ENCODE measurements around the gene TCOF1.
"Not testable (repeated sequence)": the region's sequence is repeated elsewhere in the genome, so short reads cannot be mapped to it uniquely, and the experiment has no call there.

Gene TCOF1

DNA sequence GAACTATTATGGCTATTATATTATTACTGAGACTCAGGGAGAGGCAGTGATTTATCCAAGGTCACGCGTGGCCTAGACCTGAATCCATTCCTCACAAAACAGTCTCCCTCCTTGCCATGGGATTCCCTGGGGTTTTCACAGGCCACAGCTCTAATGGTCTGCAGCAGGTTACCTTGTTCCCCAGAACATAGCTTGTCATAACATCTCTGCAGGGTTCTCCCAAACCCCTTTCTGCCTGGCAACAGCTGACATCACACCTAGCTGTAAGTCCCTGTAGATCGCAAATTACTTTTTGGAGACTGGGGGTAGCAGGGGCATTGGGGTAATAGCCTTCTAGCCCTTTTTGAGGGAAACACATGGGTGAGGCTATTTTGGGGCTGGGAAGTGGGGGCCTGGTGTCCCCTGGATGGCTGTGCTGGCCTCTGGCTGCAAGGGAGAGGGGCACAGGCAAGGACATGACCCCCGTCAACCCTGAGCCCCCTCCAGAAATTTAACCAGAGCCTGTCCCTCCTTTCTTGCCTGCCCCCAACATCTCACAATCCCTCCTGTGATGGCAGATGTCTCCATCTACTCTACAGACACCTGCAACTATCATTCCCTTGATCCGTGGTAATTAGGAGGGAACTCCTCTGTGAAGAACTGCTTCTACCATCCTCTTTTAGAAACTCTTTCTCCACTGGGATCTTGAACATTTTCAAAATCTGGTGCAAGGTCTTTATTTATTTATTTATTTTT is 53.9 kb downstream of the TCOF1 start:
- no peak for DNase-seq (ENCODE audit: insufficient read length, low spot score)
- peak; percentile 92 for FAIRE-seq

GRCh38 chr5:150412319-150413175 is 55.0 kb downstream of the TCOF1 start, which contains the start of gene CD74:
CD74 (minus strand) TSS chr5:150412910; CDS start chr5:150412749, 161 bp downstream.
- peak; percentile 94 for FAIRE-seq
- TF ChIP-seq POLR2A (IDR thresholded peaks at IDR 0.05; ENCODE audit: low read depth, low read length) (peak; percentile 100), PAX5 (IDR thresholded peaks at IDR 0.05; ENCODE audit: insufficient read depth, low read length, severe bottlenecking) (peak; percentile 95), SPI1 (IDR thresholded peaks at IDR 0.05; ENCODE audit: low read depth, low read length) (peak; percentile 96), POU2F2 (IDR thresholded peaks at IDR 0.05; ENCODE audit: low read depth, low read length) (peak; percentile 99), TAF1 (IDR thresholded peaks at IDR 0.05; ENCODE audit: low read depth, low read length) (peak; percentile 100), POLR2AphosphoS5 (IDR thresholded peaks at IDR 0.05; ENCODE audit: low read depth, low read length) (peak; percentile 99)
- peak; percentile 72 for DNase-seq (ENCODE audit: insufficient read length, low spot score)

More for the DNA sequence above, 53.9 kb downstream of the TCOF1 start:
- TF ChIP-seq POU2F2 (IDR thresholded peaks at IDR 0.05; ENCODE audit: low read depth, low read length) (peak; percentile 91), POLR2A (IDR thresholded peaks at IDR 0.05; ENCODE audit: low read depth, low read length) (peak; percentile 94), TAF1 (IDR thresholded peaks at IDR 0.05; ENCODE audit: low read depth, low read length) (peak; percentile 60; the same call in 1 of the 2 replicates), PAX5 (IDR thresholded peaks at IDR 0.05; ENCODE audit: insufficient read depth, low read length, severe bottlenecking) (no peak), SPI1 (IDR thresholded peaks at IDR 0.05; ENCODE audit: low read depth, low read length) (no peak), POLR2AphosphoS5 (IDR thresholded peaks at IDR 0.05; ENCODE audit: low read depth, low read length) (peak; percentile 90)

GRCh38 chr5:150413176-150413901 is 55.8 kb downstream of the TCOF1 start:
- FAIRE-seq: peak; percentile 56
- no peak for DNase-seq (ENCODE audit: insufficient read length, low spot score)
- TF ChIP-seq SPI1 (IDR thresholded peaks at IDR 0.05; ENCODE audit: low read depth, low read length) (no peak), POLR2AphosphoS5 (IDR thresholded peaks at IDR 0.05; ENCODE audit: low read depth, low read length) (0 out of 2 replicates have a peak, but pooled peaks have one; percentile 39)

DNA sequence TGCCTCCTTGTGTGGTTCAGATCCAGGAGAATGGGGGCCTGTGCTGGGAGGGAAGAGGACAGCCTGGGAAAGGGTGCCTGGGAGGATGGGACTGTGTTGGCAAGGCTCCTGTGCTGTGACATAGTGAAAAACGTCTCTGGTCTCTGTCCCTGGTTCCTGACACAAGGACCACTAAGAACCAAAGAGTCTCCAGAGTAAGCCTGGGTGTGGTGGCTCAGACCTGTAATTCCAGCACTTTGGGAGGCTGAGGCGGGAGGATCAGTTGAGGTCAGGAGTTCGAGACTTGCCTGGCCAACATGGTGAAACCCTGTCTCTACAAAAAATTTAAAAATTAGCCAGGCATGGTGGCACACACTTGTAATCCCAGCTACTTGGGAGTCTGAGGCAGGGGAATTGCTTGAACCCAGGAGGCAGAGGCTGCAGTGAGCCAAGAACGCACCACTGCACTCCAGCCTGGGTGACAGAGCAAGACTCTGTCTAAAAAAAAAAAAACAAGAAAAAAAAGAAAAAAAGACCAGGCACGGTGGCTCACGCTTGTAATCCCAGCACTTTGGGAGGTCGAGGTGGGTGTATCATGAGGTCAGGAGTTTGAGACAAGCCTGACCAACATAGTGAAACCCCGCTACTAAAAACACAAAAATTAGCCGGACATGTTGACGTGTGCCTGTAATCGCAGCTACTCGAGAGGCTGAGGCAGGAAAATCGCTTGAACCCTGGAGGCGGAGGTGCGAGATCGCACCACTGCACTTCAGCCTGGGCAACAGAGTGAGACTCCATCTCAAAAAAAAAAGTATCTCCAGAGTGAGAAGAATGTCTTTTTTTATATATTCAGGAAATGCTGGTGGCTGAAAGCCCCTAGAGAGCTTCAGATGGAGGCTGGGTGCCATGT is 56.6 kb downstream of the TCOF1 start:
- not testable (repeated sequence) for DNase-seq (ENCODE audit: insufficient read length, low spot score)
- peak; percentile 43 for FAIRE-seq

GRCh38 chr5:150419630-150420270 is 62.3 kb downstream of the TCOF1 start:
- DNase-seq (ENCODE audit: insufficient read length, low spot score) (no peak), FAIRE-seq (peak; percentile 99)
- TF ChIP-seq POU2F2 (IDR thresholded peaks at IDR 0.05; ENCODE audit: low read depth, low read length): no peak
- peak; percentile 50 for TF ChIP-seq SPI1 (IDR thresholded peaks at IDR 0.05; ENCODE audit: low read depth, low read length)
- TF ChIP-seq PAX5 (IDR thresholded peaks at IDR 0.05; ENCODE audit: insufficient read depth, low read length, severe bottlenecking): no peak
- no peak for TF ChIP-seq TAF1 (IDR thresholded peaks at IDR 0.05; ENCODE audit: low read depth, low read length)

- no peak for TF ChIP-seq POU2F2 (IDR thresholded peaks at IDR 0.05; ENCODE audit: low read depth, low read length)
- no peak for TF ChIP-seq PAX5 (IDR thresholded peaks at IDR 0.05; ENCODE audit: insufficient read depth, low read length, severe bottlenecking)
- TF ChIP-seq TAF1 (IDR thresholded peaks at IDR 0.05; ENCODE audit: low read depth, low read length): no peak
- no peak for TF ChIP-seq POLR2AphosphoS5 (IDR thresholded peaks at IDR 0.05; ENCODE audit: low read depth, low read length)
- TF ChIP-seq SPI1 (IDR thresholded peaks at IDR 0.05; ENCODE audit: low read depth, low read length): no peak
- TF ChIP-seq POLR2A (IDR thresholded peaks at IDR 0.05; ENCODE audit: low read depth, low read length): no peak
- FAIRE-seq: peak; percentile 13
Observed at GRCh38 chr5:150422075-150422474, 64.6 kb downstream of the TCOF1 start.

GRCh38 chr5:150422758-150423157 is 65.3 kb downstream of the TCOF1 start:
- DNase-seq (ENCODE audit: insufficient read length, low spot score) (no peak), FAIRE-seq (no peak)
- TF ChIP-seq POLR2A (IDR thresholded peaks at IDR 0.05; ENCODE audit: low read depth, low read length) (no peak), POU2F2 (IDR thresholded peaks at IDR 0.05; ENCODE audit: low read depth, low read length) (no peak), PAX5 (IDR thresholded peaks at IDR 0.05; ENCODE audit: insufficient read depth, low read length, severe bottlenecking) (no peak), POLR2AphosphoS5 (IDR thresholded peaks at IDR 0.05; ENCODE audit: low read depth, low read length) (no peak), TAF1 (IDR thresholded peaks at IDR 0.05; ENCODE audit: low read depth, low read length) (no peak), SPI1 (IDR thresholded peaks at IDR 0.05; ENCODE audit: low read depth, low read length) (no peak)

More at GRCh38 chr5:150422075-150422474, 64.6 kb downstream of the TCOF1 start:
- DNase-seq (ENCODE audit: insufficient read length, low spot score): no peak

GRCh38 chr5:150426165-150426564 is 68.7 kb downstream of the TCOF1 start:
- not testable (repeated sequence) for FAIRE-seq; DNase-seq (ENCODE audit: insufficient read length, low spot score)

All from GM12891 (cell line).